Glomerular visceral epithelial cell (primary cell): ENCODE data around the gene IRF5.
A peak's percentile ranks its signal among the peaks of the same experiment; 100 is the strongest.
"Not testable (repeated sequence)": the region's sequence is repeated elsewhere in the genome, so short reads cannot be mapped to it uniquely, and the experiment has no call there.

Experiments
- DNase-seq: peaks from one replicate; pipeline ENCODE4 v3.0.0-alpha.2; 2016; ENCODE audit errors: extremely low spot score

The IRF5 gene

DNA sequence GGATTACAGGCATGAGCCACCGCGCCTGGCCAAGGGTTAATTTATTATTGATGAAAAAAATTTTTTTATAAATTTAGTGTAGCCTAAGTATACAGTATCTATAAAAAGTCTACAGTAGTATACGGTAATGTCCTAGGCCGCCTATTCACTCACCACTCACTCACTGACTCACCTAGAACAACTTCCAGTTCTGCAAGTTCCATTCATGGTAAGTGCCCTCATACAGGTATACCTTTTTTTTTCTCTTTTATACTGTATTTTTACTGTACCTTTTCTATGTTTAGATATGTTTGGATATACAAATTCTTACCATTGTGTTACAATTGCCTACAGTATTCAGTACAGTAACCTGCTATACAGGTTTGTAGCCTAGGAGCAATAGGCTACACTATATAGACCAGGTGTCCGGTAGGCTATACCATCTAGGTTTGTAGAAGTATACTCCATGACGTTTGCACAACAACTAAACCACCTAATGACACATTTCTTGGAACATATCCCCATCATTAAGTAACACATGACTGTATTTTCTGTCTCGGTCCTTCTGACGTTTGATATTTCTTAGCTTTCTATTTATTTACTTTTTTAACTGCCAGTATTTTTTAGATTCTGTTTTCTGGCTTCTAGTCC lies 23.4 kb downstream of the IRF5 start:
- no peak for DNase-seq

DNA sequence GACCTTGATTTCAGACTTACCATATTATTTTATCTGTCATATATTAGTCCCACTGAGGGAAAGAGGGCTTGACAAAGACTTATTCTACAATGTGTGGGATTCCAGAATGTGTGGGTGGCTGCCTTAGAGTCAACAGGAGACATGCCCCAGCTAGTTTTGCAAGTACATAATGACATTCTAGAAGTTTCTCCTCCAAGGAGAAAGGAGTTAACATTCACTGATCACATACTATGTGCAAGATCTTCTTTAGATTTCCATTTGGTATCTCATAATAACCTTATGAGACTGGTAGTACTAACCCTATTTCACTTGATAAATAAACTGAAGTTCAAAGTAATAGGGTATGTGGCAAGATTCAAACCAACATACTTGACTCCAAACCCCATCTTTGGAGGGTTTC lies 25.2 kb downstream of the IRF5 start:
- no peak for DNase-seq

DNA sequence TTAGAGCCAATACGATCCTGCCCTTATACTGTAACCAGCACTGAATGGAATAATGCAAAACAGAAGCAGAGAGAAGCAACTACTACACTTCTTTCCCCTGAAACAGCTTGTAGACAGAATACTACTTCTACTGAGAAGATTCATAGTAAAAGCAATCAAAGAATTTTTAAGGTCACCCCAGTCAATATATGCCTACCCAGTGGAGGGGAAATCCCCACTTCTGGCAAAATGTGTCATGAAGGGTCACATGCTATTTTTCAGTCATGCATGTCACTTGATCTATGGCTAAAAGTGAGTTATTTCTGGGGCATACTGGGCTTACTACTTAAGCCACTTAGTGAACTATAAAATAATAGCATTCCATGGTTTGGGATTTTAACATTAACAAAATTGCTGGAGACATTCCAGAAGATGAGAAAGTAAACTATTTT lies 25.6 kb downstream of the IRF5 start:
- DNase-seq: peak; percentile 71

DNA sequence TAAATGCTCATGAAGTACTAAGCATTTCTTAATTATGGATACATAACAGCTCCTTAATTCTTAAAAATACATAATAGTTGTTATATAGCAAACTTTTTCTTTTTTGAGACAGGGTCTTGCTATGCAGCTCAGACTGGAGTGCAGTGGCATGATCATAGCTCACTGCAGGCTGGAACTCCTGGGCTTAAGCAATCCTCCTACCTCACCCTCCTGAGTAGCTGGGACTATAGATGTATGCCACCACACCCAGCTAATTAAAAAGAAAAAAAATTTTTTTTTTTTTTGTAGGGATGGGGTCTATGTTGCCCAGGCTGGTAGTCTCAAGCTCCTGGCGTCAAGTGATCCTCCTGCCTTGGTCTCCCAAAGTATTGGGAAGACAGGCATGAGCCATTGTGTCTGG lies 30.9 kb downstream of the IRF5 start:
- no peak for DNase-seq

DNA sequence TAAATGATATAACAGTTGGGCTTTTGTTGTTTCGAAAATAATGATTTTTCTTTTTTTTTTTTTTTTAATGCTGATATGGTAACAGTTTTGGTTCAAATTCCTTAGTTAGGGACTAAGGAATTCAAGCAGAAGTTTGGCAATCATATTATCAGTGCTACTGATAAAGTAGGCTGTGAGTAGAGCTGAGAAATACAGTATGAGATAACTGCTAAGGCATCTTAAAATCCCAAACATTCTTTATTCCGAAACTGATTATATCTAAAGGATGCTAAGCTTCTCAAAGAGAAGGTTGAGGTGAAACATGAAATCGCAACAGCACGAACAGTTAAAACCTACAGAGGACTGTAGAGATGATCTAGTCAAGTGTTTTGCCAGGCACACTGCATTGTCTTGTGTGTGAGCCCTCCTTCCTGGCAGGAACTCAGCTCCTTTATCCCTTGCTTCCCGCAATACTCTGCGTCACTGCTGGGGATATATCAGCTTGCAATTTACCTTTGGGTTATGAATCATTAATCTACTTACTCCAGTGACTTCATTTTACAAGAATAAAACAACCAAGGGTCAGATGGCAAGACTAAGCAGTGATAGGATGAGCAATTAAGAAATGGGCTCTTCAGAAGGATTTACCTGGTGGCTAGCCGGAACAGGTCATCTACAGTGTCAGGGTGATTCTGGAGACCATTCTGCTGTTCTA lies 36.7 kb downstream of the IRF5 start:
- DNase-seq: peak; percentile 77

DNA sequence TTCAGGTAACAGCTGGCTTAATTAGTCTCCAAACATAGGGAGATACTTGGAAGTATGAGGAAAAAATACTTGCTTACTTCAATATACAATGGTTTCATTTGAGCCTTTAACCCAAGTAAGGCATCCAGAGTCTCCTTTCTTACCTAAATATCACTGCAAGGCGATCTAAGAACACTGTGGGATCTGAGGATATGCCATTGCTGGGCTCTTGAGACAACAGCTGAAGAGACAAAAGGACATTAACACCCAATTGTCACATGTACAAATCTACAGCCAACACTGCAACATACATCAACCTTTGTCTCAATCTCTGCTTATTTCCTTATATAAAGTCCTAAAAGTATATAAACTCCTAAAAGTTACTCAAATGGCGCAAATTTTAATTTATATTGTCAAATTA lies 44.4 kb downstream of the IRF5 start:
- DNase-seq: no peak

DNA sequence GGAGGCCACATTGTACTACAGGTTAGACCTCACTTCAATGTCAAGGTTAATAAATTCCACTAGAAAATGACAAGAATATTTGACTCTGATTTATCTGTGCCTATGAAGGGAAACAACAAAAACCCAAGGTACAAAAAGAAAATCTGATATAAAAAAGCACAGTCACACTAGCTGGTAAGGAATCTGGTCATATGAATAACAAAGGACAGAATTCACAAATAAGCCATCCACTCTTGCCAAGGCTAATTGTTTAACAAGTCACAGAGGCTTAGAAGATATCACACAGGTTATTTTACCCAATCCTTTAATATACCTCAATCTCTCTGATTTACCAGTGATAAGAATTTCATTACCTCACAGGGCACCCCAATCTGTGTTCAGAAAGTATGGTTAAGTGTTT lies 47.9 kb downstream of the IRF5 start:
- no peak for DNase-seq

DNA sequence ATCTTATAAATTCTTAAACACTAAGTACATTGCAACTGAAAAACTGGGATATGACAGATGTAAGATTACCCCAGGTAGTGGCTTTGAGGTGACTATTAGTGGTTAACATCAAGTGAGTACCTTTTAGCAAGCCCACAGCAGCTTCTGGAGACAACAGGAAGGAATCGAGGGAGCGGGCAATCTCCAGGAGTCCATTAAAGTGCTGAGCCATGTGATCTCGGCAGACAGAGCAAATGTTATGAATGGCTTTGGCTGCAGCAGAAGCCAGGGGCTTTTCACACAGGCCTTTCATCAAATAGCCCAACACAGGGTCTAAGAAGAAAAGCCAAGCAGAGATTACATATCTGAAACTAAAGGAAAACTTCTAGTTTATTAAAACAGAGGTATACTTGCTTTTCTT lies 48.9 kb downstream of the IRF5 start:
- no peak for DNase-seq

DNA sequence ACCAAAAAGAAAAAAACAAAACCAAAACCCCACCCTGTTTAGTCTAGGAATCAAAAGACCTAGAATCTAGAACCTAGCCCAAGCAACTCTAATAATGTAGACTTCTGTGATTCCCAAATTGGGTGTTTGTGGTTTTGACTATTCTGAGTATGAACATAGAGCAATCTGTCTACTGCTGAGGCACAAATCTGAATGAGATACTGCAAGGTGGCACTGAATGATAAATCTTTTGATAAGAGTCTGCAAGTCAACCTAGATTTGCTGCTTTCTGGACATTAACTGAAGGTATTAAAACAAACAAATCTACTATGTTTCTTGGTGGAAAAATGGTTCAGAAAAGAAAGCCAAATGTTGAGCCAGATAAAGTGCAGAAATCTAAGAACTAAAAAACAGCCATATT lies 50.6 kb downstream of the IRF5 start:
- no peak for DNase-seq

DNA sequence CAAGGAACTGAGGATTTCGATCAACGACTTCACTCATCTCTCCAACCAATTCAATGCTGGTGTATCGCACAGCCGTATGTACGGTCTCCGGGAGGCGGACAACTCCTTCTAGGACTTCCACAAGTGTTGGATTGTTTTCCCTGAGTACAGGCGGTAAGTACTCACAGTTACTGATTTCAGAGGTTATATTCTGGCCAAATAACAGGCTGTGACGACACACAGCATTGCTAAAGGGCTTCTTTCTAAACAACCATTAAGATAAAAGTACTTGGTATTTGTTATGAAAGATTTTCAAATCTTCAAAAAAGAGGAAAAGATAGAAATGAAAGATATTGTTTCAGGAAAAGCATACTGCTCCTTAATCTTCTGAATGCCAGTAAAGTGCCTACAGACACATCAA lies 52.2 kb downstream of the IRF5 start:
- DNase-seq: no peak

DNA sequence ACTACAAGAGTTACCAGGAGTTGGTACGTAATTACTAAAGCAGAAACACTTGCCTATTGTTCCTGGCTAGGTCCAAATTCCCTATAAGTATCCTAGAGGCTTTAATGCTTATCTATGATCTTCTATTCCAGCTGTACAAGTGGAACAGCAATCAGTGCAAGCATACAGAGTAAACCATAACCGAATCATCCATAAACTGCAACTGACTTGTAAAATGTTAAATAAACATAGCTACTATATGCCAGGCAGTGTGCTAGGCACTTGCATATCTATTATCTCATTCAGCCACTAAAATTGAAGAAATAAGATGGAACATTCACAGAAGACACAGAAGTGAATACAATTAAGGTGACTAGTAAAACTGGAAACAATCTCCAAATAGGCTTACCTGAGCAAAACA lies 55.7 kb downstream of the IRF5 start:
- DNase-seq: no peak

DNA sequence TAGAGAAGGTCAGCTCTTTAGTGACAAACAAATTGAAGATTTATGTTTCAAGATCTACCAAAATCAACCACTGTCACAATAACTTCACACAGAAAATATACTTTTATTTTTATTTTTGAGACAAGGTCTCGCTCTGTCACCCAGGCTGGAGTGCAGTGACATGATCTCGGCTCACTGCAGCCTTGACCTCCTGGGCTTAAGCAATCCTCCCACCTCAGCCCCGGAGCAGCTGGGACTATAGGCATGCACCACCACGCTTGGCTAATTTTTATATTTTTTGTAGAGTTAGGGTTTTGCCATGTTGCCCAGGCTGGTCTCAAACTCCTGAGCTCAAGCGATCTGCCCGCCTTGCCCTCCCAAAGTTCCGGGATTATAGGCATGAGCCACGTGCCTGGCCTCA lies 56.8 kb downstream of the IRF5 start:
- DNase-seq: not testable (repeated sequence)

DNA sequence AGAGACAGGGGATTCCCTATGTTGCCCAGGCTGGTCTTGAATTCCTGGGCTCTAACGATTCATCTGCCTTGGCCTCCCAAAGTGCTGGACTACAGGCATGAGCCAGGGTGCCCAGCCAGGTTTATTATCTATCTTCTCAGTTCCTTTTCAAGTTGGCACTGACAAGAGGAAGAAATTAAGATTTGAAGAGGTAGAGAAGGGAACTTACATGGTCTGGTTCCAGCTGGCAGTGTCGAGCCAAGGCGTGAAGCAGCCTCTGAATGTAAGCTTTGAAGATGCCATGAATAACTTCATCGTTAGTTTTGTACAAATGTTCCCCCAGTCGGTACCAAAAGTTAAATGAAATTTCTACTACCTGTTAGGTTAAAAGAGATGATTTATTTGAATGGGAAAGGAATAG lies 59.5 kb downstream of the IRF5 start:
- DNase-seq: no peak
